Naive thymus-derived CD8-positive, alpha-beta T cell (primary cell): ENCODE data around the gene TMEM272. TPM values are rescaled to one million over a fixed set of nuclear protein-coding genes. Genes with fewer than 3 reads are reported as not detected.

ENCODE experiments used
- ATAC-seq, 2 donors: fragments of 150-1000 bp; cut with Tn5 transposase in 1 of 2; sonication (Bioruptor Pico), chemical (Tn5 transposase) in 1 of 2; 1 replicate in 1 of 2; 2 replicates in 1 of 2; pipeline ENCODE4 v1.10.0; 2021; ENCODE audit warnings: mild to moderate bottlenecking in 2 of 2, moderate library complexity in 2 of 2
- POLR2A ChIA-PET: fragments of 350-600 bp; sonication (Branson Sonifier 250); formaldehyde crosslinking; loops from one replicate; lab custom pipeline; 2021; ENCODE audit warnings: antibody characterized with exemption; lab: Charles Lee
- DNase-seq, 10 donors: peaks; one replicate each; pipeline versions ENCODE4 v3.0.0 to v3.0.0-alpha.2; 2020 to 2022
- H3K27ac Mint-ChIP-seq, 10 donors: one replicate each; pipeline ENCODE4 v1.8.0; 2020 to 2022; ENCODE audit warnings: mild to moderate bottlenecking in 10 of 10, mixed read lengths in 10 of 10, moderate library complexity in 4 of 10, inconsistent platforms in 1 of 10
- H3K27me3 Mint-ChIP-seq, 5 donors: one replicate each; pipeline ENCODE4 v1.8.0; 2021 to 2022; ENCODE audit warnings: mixed read lengths in 5 of 5
- H3K36me3 Mint-ChIP-seq, 3 donors: one replicate each; pipeline ENCODE4 v1.8.0; 2020 to 2022; ENCODE audit warnings: mixed read lengths in 3 of 3, mild to moderate bottlenecking in 2 of 3, inconsistent platforms in 1 of 3
- H3K4me1 Mint-ChIP-seq, 4 donors: one replicate each; pipeline ENCODE4 v1.8.0; 2021 to 2022; ENCODE audit warnings: mixed read lengths in 4 of 4
- H3K4me3 Mint-ChIP-seq, 10 donors: one replicate each; pipeline ENCODE4 v1.8.0; 2020 to 2022; ENCODE audit warnings: mild to moderate bottlenecking in 10 of 10, mixed read lengths in 10 of 10, moderate library complexity in 6 of 10, inconsistent platforms in 1 of 10
- H3K9me3 Mint-ChIP-seq, 9 donors: one replicate each; pipeline ENCODE4 v1.8.0; 2020 to 2022; ENCODE audit warnings: mixed read lengths in 9 of 9, mild to moderate bottlenecking in 3 of 9, inconsistent platforms in 1 of 9, moderate library complexity in 1 of 9
- polyA plus RNA-seq, 3 donors: library from polyadenylated mRNA; unstranded; fragments of 300-500 nt; fragmentation: Illumina TruSeq; gene quantifications; one replicate each; pipeline ENCODE4 v1.2.3, GENCODE V29; 2021
- total RNA-seq, 8 experiments: library from RNA in 2 of 8; stranded (reverse) in 2 of 8; gene quantifications; one replicate each; pipeline ENCODE4 v1.2.3 and lab custom pipeline; 2021 to 2026

Gene TMEM272
- total and polyA plus RNA-seq, 5 experiments from 2014 or later = 0.29 to 15.4 (median 0.75) TPM

DNA sequence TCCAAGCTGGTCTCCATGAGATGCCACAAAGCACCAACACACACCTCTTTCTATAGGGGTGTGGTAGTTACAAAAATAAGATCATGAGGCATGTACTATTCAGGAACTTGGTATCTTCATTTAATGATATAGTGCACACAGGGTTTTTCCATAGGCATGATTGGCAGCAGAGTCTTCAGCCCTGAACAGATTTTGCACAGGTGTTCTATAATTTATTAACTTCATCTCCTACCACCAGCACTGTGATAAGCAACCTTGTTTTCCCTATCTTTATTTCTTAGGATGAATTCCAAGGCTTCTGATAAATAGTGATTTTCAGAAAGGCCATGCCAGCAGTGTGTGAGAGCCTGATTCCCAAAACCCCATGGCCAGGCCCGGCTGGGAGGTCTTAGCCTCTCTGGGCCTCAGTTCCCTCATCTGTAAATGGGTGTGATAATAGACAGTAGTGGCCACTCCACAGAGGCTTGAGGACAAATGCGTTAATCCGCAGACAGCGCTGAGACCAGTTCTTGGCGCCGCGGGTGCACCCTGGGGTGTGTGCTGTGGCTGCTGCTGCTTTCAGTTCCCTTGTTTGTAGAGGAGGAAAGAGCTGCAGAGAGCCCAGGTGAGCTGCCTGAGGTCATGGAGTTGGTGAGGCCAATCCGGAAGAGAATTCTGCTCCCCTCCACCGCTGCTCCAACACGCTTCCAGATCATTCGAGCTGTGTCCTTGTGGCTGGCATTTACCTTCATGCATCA, 74.1 kb downstream of the TMEM272 start:
- no peak for DNase-seq
- no peaks in the 10 kb centered on the region for H3K27me3 Mint-ChIP-seq
- H3K4me3 Mint-ChIP-seq = no peak overlapping the region
- no peak for ATAC-seq
- peaks cover 0 to 3% (median 1%) of the 10 kb centered on the region in 4 donors for H3K4me1 Mint-ChIP-seq
- no peaks in the 10 kb centered on the region for H3K9me3 Mint-ChIP-seq
- H3K27ac Mint-ChIP-seq = peak overlapping the region in 6 of 10 donors; percentile 12 to 71 (median 33)
- POLR2A ChIA-PET = no interaction called here
- H3K36me3 Mint-ChIP-seq = peaks cover 0 to 29% (median 2%) of the 10 kb centered on the region in 3 donors

DNA sequence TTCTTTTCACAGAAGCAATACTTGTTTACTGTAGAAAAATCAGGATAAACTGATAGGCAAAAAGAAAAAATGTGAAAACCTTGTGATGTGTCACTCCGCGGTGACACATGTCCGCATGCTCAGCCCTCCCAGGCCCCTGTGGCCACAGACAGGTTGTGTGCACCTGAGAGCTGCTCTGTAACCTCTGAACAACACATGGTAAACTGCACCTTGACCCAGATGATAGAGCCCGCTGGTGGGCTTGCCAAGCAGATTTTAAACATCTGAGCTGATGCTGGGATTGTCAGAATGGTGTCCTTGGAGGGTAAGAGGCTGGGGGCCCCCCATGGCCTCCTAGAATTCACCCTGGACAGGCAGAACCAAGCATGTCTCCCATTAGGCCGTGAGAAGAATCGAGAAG, 74.8 kb downstream of the TMEM272 start:
- no peak for DNase-seq
- Mint-ChIP-seq H3K4me1 (peaks cover 4 to 9% (median 7%) of the 10 kb centered on the region in 4 donors), H3K27me3 (no peaks in the 10 kb centered on the region), H3K9me3 (no peaks in the 10 kb centered on the region), H3K4me3 (no peak overlapping the region), H3K27ac (peak overlapping the region in 4 of 10 donors; percentile 12 to 71 (median 48)), H3K36me3 (peaks cover 0 to 29% (median 2%) of the 10 kb centered on the region in 3 donors)
- POLR2A ChIA-PET = no interaction called here
- no peak for ATAC-seq

- Mint-ChIP-seq H3K27me3 (no peaks in the 10 kb centered on the region), H3K4me3 (no peak overlapping the region), H3K9me3 (no peaks in the 10 kb centered on the region), H3K36me3 (peaks cover 0 to 29% (median 2%) of the 10 kb centered on the region in 3 donors), H3K27ac (peak overlapping the region in 7 of 10 donors; percentile 52 to 71 (median 66)), H3K4me1 (peaks cover 10 to 15% (median 13%) of the 10 kb centered on the region in 4 donors)
- ATAC-seq = no peak
- DNase-seq = no peak
- POLR2A ChIA-PET = no interaction called here
Observed at GRCh38 chr13:51769455-51770127, 75.4 kb downstream of the TMEM272 start.

DNA sequence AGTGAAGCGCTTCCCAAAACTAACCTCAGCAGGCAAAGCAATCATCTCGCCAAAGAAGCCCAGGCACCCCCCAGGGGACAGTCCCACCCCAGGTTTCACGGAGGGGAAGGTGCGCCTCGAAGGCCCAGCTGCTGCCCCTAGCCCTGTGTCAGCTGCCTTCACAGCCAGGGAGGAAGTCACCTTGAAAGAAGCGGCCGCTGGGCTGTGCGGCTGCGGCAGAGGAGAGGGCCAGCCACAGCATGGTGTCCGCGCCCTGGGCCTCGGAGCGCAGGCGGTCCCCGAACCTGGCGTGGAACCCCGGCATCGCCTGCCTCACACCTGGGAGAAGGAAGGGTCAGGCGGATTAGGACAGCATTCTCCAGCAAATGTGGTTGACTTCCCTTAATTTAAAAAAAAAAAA, 76.0 kb downstream of the TMEM272 start:
- H3K36me3 Mint-ChIP-seq = peaks cover 0 to 29% (median 2%) of the 10 kb centered on the region in 3 donors

GRCh38 chr13:51768378-51768921, 76.5 kb downstream of the TMEM272 start:
- Mint-ChIP-seq H3K27ac (peak overlapping the region in 4 of 10 donors; percentile 19 to 78 (median 62)), H3K36me3 (peaks cover 0 to 27% (median 2%) of the 10 kb centered on the region in 3 donors), H3K27me3 (no peaks in the 10 kb centered on the region), H3K9me3 (no peaks in the 10 kb centered on the region), H3K4me3 (no peak overlapping the region), H3K4me1 (peaks cover 14 to 24% (median 21%) of the 10 kb centered on the region in 4 donors)
- ATAC-seq (no peak), DNase-seq (no peak)
- POLR2A ChIA-PET = no interaction called here

More for the DNA sequence above, 76.0 kb downstream of the TMEM272 start:
- H3K9me3 Mint-ChIP-seq = no peaks in the 10 kb centered on the region
- ATAC-seq = no peak
- POLR2A ChIA-PET = no interaction called here
- DNase-seq = no peak
- no peaks in the 10 kb centered on the region for H3K27me3 Mint-ChIP-seq
- H3K27ac Mint-ChIP-seq = no peak overlapping the region
- H3K4me1 Mint-ChIP-seq = peaks cover 13 to 20% (median 19%) of the 10 kb centered on the region in 4 donors
- H3K4me3 Mint-ChIP-seq = no peak overlapping the region

- no peak overlapping the region for H3K4me3 Mint-ChIP-seq
- peak overlapping the region in 3 of 10 donors; percentile 19 to 96 (median 64) for H3K27ac Mint-ChIP-seq
- H3K36me3 Mint-ChIP-seq = peaks cover 0 to 22% (median 3%) of the 10 kb centered on the region in 3 donors
- H3K9me3 Mint-ChIP-seq = no peaks in the 10 kb centered on the region
- POLR2A ChIA-PET = no interaction called here
- no peak for ATAC-seq
- no peak for DNase-seq
- peaks cover 14 to 31% (median 23%) of the 10 kb centered on the region in 4 donors for H3K4me1 Mint-ChIP-seq
- H3K27me3 Mint-ChIP-seq = no peaks in the 10 kb centered on the region
Observed at GRCh38 chr13:51767100-51767499, 77.9 kb downstream of the TMEM272 start.

GRCh38 chr13:51765142-51765515, 79.8 kb downstream of the TMEM272 start:
- no peaks in the 10 kb centered on the region for H3K9me3 Mint-ChIP-seq
- H3K4me1 Mint-ChIP-seq = peaks cover 14 to 31% (median 23%) of the 10 kb centered on the region in 4 donors
- H3K36me3 Mint-ChIP-seq = peaks cover 0 to 26% (median 9%) of the 10 kb centered on the region in 3 donors
- peak overlapping the region; percentile 91 to 98 (median 96) for H3K27ac Mint-ChIP-seq
- H3K27me3 Mint-ChIP-seq = no peaks in the 10 kb centered on the region
- no peak for DNase-seq
- peak in 1 of 2 donors; percentile 15 for ATAC-seq
- POLR2A ChIA-PET = interaction anchor here (0.9 to 2.4 kb wide), 7 partner anchors 16 to 314 kb away, joined by 3 to 20 read pairs (median 4); partner anchors contain the start of gene INTS6
- H3K4me3 Mint-ChIP-seq = peak overlapping the region; percentile 68 to 92 (median 86)

DNA sequence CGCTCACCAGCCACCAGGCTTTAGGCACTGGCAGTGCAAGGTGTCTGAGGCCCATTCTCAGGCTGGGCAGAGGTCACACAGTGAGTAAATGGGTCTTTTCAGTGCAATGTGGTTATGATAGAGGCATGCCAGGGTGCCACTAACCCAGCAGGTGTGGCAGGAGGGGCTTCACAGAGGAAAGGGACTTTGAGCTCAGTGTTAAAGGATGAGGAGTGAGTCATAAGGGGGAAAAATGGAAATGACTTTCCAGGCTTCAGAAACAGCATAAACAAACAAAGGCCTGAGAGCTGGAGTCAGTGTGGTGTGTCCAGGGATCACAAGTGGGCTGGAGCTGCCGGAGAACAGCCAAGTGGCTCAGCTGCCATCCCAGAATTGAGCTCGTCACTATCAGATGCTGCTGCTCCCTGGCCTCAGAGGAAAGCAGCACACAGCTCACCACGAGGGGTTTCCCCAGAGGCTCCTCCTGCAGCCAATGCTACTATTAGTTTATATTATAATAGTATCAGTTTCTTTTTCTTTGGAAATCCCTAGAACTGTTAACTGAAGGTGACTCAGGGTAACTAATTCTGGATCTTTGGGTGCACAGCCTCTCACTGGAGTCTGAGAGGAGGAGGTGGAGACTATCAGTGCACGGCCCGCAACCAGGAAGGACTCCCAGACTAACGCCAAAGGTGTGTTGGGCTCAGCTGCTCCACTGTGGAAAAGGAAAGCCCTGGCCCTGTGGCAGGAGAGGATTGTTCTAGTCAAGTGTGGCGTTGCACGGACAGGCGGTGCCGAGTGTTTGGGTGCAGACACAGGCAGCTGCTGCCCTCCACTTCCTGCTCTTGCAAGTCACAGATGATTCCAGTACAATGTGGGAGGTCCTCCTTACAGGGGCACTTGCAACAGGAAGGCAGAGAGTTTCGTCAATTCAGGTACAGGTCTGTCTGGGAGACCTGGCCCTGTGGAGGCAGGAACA, 80.5 kb downstream of the TMEM272 start:
- Mint-ChIP-seq H3K36me3 (peaks cover 0 to 33% (median 14%) of the 10 kb centered on the region in 3 donors), H3K9me3 (no peaks in the 10 kb centered on the region), H3K4me1 (peaks cover 13 to 31% (median 23%) of the 10 kb centered on the region in 4 donors), H3K27me3 (no peaks in the 10 kb centered on the region), H3K4me3 (peak overlapping the region; percentile 68 to 92 (median 86)), H3K27ac (peak overlapping the region; percentile 91 to 98 (median 96))
- peak; percentile 79 to 86 for ATAC-seq
- POLR2A ChIA-PET = interaction anchor here (0.8 to 2.4 kb wide), 9 partner anchors 10 to 313 kb away, joined by 3 to 20 read pairs (median 3); partner anchors contain the start of gene INTS6
- peak in 8 of 10 donors; percentile 22 to 57 (median 40) for DNase-seq

DNA sequence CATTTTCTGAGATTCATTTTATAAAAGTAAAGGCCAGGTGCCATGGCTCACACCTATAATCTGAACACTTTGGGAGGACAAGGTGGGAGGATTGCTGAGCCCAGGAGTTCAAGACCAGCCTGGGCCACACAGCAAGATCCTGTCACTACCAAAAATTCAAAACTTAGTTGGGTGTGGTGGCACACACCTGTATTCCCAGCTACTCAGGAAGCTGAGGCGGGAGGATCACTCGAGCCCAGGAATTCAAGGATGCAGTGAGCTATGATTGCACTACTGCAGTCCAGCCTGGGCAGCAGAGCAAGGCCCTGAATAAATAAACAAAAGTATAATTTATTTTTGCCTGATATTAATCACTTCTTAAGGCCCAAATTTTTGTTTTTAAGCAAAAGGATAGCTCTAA, 81.5 kb downstream of the TMEM272 start:
- Mint-ChIP-seq H3K4me1 (peaks cover 13 to 31% (median 23%) of the 10 kb centered on the region in 4 donors), H3K27me3 (no peaks in the 10 kb centered on the region), H3K27ac (peak overlapping the region in 9 of 10 donors; percentile 63 to 97 (median 94)), H3K9me3 (no peaks in the 10 kb centered on the region), H3K36me3 (peaks cover 0 to 40% (median 17%) of the 10 kb centered on the region in 3 donors), H3K4me3 (no peak overlapping the region)
- DNase-seq = no peak
- POLR2A ChIA-PET = interaction anchor here (0.8 to 2.4 kb wide), 5 partner anchors 10 to 310 kb away, joined by 3 to 20 read pairs (median 6); partner anchors contain the start of gene INTS6
- no peak for ATAC-seq
